H1 (cell line): ENCODE data around the gene NFYA. TPM values are rescaled to one million over a fixed set of nuclear protein-coding genes. Genes with fewer than 3 reads are reported as not detected.

Source experiments
- CTBP2 ChIP-seq: IDR thresholded peaks from 2 replicates; pipeline ENCODE4 v1.7.0; 2011; ENCODE audit warnings: borderline replicate concordance, mild to moderate bottlenecking, moderate library complexity, mixed read lengths, low read length; ENCODE audit not compliant: insufficient read depth, insufficient read length
- EGR1 ChIP-seq: IDR thresholded peaks from 2 replicates; pipeline ENCODE4 v1.6.1; 2011; ENCODE audit warnings: low read depth, low read length, borderline replicate concordance
- KDM5A ChIP-seq: fragments of 200-600 bp; IDR thresholded peaks from 2 replicates; pipeline ENCODE4 v1.7.1; 2012; ENCODE audit warnings: mild to moderate bottlenecking, low read length, inconsistent platforms, mixed read lengths
- NANOG ChIP-seq: IDR thresholded peaks from 2 replicates; pipeline ENCODE4 v1.6.1; 2011; ENCODE audit warnings: low read length, low read depth, mild to moderate bottlenecking, inconsistent platforms; ENCODE audit not compliant: insufficient read depth, poor library complexity, severe bottlenecking
- PHF8 ChIP-seq: fragments of 200-600 bp; sonication (generic); conservative IDR thresholded peaks from 2 replicates; pipeline ENCODE4 v1.7.1; 2012; ENCODE audit warnings: low read depth, mild to moderate bottlenecking, inconsistent platforms, low read length, moderate library complexity
- POLR2AphosphoS5 ChIP-seq: IDR thresholded peaks from 2 replicates; pipeline ENCODE4 v1.6.1; 2011; ENCODE audit warnings: low read depth, low read length
- RBBP5 ChIP-seq: IDR thresholded peaks from 2 replicates; pipeline ENCODE4 v1.7.1; 2012; ENCODE audit warnings: low read depth, mild to moderate bottlenecking, inconsistent platforms, low read length, moderate library complexity, borderline replicate concordance
- polyA plus RNA-seq, 7 experiments: library from polyadenylated mRNA; depleted of rRNA in 3 of 7; stranded (reverse) in 5 of 7; unstranded in 2 of 7; fragments of >200 nt in 5 of 7; fragments of 200-250 nt in 2 of 7; gene quantifications; 1 replicate in 5 of 7; 2 replicates in 1 of 7; 4 replicates in 1 of 7; pipeline versions ENCODE4 v1.2.1 to v1.2.3, GENCODE V29; 2011 to 2013; ENCODE audit warnings: missing spikeins in 2 of 7, mixed read lengths in 2 of 7
- total RNA-seq: library from RNA; stranded (reverse); fragmentation: NEBNext Ultra II Directional; extraction: Animal tissue kit (Norgen Biotek cat#: 25700); gene quantifications from 2 replicates; pipeline ENCODE4 v1.2.1, GENCODE V29; 2021
- TF ChIP-seq, protein P1 (sequence below): IDR thresholded peaks from 2 replicates; pipeline ENCODE4 v1.6.1; 2012; ENCODE audit warnings: inconsistent platforms

Gene NFYA
- total and polyA plus RNA-seq, 2 of the 8 experiments (the other 6 are each of a cell fraction or from before 2014, with no cell fraction given) = 19.8 to 33.7 TPM

DNA sequence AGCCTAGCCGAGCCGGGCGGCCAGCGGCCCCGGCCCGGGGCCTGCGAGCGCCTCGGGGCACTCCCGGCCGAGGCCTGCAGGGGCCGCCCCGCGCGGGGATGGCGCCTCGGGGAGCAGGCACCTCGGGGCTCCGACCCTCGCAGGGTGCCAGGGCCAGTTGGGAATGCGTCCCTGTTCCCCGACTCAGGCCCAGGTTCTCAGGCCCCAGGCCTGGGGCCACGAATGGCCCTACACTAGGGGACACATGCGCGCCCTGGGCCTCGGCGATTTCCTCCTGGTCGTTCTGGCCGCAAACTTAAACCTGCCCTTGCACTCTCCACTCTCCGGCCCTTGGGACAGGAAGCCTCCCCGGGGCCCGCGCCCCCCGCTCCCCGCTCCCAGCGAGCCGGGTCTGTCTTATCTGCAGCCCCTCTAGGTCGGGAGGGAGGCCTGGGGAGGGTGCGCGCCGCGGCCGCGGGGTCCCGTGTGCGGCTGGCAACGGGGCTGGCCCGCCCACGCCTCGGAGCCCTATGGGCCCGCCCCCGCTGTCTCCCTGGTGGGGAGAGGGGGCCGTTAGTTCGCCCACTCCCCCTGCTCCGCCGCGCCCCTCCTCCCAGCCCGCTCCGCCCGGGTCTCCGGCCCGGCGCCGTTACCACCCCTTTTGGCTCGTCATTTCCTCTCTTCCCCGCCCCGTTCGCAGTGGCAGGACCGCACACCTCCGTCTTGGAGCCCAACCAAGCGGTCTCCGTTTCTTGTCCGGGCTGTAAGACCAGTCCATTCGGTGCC is 611 bp downstream of the NFYA start (continued):
- TF ChIP-seq PHF8 (peak; percentile 82), NANOG (no peak), EGR1 (peak; percentile 94), RBBP5 (0 out of 2 replicates have a peak, but pooled peaks have one; percentile 40), KDM5A (0 out of 2 replicates have a peak, but pooled peaks have one; percentile 23), POLR2AphosphoS5 (peak; percentile 73), CTBP2 (no peak)
- TF ChIP-seq, protein P1, sequence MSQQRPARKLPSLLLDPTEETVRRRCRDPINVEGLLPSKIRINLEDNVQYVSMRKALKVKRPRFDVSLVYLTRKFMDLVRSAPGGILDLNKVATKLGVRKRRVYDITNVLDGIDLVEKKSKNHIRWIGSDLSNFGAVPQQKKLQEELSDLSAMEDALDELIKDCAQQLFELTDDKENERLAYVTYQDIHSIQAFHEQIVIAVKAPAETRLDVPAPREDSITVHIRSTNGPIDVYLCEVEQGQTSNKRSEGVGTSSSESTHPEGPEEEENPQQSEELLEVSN = no peak
